Ectodermal cell (in vitro differentiated cells): ENCODE data around the gene ID3.
"Not testable (repeated sequence)": the region's sequence is repeated elsewhere in the genome, so short reads cannot be mapped to it uniquely, and the experiment has no call there.

ENCODE experiments used
- H3K27ac ChIP-seq: 2 replicates; pipeline ENCODE4 v1.7.0; 2013; ENCODE audit warnings: mild to moderate bottlenecking, low read depth, low read length; ENCODE audit not compliant: insufficient read depth, poor library complexity, severe bottlenecking
- H3K27me3 ChIP-seq: 2 replicates; pipeline ENCODE4 v1.7.0; 2013; ENCODE audit warnings: mild to moderate bottlenecking, low read length; ENCODE audit not compliant: insufficient read depth, control insufficient read depth, poor library complexity, severe bottlenecking
- H3K36me3 ChIP-seq: one replicate; pipeline ENCODE4 v1.7.0; 2013; ENCODE audit warnings: low read length; ENCODE audit not compliant: control insufficient read depth, insufficient read depth
- H3K4me1 ChIP-seq: one replicate; pipeline ENCODE4 v1.7.0; 2013; ENCODE audit warnings: low read length; ENCODE audit not compliant: control insufficient read depth, insufficient read depth
- H3K4me3 ChIP-seq: 2 replicates; pipeline ENCODE4 v1.7.0; 2013; ENCODE audit warnings: low read depth, low read length, control low read depth; ENCODE audit not compliant: insufficient read depth
- H3K9me3 ChIP-seq: 2 replicates; pipeline ENCODE4 v1.7.0; 2013; ENCODE audit warnings: mild to moderate bottlenecking, low read length, moderate library complexity; ENCODE audit not compliant: control insufficient read depth
- WGBS, 2 experiments: methylation state at CpG; one replicate each; pipeline ENCODE4 v1.1.7; 2013; ENCODE audit warnings: missing lambda C conversion rate in 2 of 2; 5-methylcytosine and 5-hydroxymethylcytosine counted together

The ID3 gene

DNA sequence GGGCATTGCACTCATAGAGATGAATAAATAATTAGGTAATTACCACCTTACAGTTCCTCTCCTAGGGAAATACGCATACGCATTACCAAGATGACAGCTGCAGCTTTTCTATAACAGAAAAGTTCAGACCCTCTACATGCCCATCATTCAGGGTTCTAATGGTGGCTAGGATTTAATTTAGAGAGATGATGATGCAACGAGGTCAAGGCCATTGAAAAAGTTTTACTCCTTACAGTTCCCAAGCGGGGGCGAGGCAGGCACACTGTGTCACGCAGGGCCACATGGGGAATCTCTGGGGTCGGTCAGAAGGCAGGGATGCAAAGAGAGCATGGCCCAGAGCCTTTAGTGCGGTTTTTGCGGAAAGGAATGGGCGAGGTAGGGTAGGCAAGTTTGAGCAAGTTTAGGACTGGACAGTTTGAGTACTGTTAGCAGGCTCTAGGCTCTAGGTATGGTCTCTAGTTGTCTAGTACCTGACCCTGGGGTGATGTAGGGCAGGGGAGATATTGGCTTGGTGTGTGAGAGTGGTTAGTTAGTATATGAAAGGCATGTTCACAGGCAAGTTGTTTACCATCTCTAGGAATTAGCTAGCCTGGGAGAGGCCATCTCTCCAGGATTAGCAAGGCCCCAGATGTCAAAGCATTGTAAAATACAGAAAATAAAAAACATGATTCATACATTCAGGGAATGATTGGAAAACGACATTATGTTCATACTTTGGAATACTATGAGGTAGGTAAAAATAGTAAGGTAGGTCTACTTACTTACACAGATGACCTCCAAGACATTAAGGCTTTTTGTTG is 29.6 kb upstream of the ID3 start:
- Histone ChIP-seq H3K36me3 (no peaks in the 10 kb centered on the region), H3K4me3 (no peak overlapping the region), H3K4me1 (peaks cover 15% of the 10 kb centered on the region), H3K9me3 (no peaks in the 10 kb centered on the region), H3K27ac (no peak overlapping the region), H3K27me3 (no peaks in the 10 kb centered on the region)
- 82 to 87% methylated on average over 9 to 11 of the region's 11 CpGs for WGBS, 2 experiments

DNA sequence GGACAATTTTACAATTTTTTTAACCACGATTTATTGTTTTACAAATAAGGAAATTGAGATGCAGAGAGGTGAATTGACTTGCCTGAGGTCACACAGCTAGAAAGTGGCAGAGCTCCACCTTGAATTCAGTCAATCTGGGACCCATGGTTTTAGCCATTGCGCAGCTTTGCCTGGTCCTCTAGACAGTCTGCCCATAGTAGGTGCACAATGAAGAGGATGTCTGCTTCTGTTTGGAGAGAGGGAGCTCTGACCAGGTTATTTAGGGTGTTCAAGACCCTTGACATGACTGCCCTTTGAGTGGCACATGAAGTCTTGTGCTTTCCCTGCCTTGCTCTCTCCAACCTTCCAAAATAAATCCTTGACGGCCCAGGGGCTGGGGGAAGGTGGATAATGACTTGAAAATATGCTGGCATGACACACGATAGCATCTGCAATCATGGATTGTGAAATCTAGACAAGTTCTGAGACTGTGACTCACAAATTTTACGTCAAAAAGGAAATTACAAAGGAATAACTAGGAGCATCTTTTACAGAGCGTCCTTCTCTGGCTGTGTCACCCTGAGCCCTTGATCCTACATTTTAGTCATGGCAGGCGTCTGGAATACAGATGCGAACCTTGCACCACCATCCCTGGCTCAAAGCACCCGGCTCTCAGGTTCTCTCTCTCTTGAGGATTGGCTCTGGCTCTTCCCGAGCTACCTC is 26.2 kb upstream of the ID3 start:
- Histone ChIP-seq H3K27ac (no peak overlapping the region), H3K4me3 (no peak overlapping the region), H3K4me1 (no peaks in the 10 kb centered on the region), H3K36me3 (no peaks in the 10 kb centered on the region), H3K27me3 (no peaks in the 10 kb centered on the region), H3K9me3 (no peaks in the 10 kb centered on the region)
- WGBS, 2 experiments = 93 to 94% methylated on average over 10 of the region's 10 CpGs

DNA sequence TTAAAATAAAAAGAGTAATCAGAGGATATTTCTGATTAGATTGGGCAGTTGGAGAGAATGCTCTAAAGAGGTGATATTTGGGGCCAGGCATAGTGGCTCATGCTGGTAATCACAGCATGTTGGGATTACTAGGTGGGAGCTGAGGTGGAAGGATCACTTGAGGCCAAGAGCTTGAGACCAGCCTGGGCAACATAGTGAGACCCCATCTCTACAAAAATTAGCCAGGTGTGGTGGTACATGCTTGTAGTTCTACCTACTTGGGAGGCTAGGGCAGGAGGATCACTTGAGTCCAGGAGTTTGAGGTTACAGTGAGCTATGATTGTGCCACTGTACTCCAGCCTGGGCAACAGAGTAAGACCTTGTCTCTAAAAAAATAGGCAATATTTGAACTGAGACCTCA is 24.4 kb upstream of the ID3 start:
- H3K27ac ChIP-seq = not testable (repeated sequence)

DNA sequence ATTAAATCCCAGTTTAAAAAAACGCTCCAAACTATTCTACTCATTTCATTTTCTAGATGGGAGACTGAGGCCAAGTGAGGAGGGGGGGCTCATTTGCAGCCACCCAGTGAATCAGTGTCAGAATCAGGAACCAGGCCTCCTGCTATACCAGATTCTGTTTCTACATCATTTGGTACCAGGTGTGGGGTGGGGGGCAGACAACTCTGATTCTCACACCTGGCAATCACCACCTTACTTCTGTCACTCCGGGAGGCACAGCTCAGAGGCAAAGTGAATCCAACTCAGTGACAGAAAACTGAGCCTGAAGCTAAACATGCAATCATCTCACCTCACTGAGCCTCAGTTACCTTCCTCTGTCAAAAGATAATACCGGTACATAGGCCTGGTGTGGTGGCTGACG is 23.5 kb upstream of the ID3 start:
- no peak overlapping the region for H3K27ac ChIP-seq
- H3K36me3 ChIP-seq = no peaks in the 10 kb centered on the region
- H3K9me3 ChIP-seq = no peaks in the 10 kb centered on the region
- H3K4me3 ChIP-seq = no peak overlapping the region
- 89 to 93% methylated on average over 4 of the region's 4 CpGs for WGBS, 2 experiments
- H3K4me1 ChIP-seq = no peaks in the 10 kb centered on the region
- H3K27me3 ChIP-seq = no peaks in the 10 kb centered on the region

More for the DNA sequence above, 24.4 kb upstream of the ID3 start:
- not testable (repeated sequence) for H3K4me1 ChIP-seq, H3K36me3 ChIP-seq, H3K9me3 ChIP-seq, H3K4me3 ChIP-seq, H3K27me3 ChIP-seq

DNA sequence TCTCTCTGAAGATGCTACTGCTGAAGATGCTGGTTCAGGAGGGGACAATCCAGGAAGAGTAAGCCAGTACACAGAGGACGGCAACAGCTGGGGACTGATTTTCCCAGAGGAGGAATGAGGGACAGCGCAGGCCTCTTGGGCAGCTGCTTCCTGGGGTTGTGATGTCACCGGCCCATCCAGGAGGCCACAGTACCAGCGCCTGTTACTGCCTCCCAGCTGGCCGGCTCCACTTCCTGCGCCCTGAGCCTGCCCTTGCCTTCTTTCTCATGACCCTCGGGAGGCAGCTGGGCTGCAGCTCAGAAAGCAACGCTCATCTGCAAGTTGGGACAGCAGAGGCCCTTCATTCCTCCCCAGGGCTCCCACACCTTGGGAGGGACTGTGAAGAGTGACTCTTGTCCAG is 21.9 kb upstream of the ID3 start:
- Histone ChIP-seq H3K9me3 (no peaks in the 10 kb centered on the region), H3K4me1 (peaks cover 10% of the 10 kb centered on the region), H3K36me3 (no peaks in the 10 kb centered on the region), H3K27me3 (no peaks in the 10 kb centered on the region), H3K4me3 (no peak overlapping the region), H3K27ac (no peak overlapping the region)
- 84 to 85% methylated on average over 8 of the region's 8 CpGs for WGBS, 2 experiments

DNA sequence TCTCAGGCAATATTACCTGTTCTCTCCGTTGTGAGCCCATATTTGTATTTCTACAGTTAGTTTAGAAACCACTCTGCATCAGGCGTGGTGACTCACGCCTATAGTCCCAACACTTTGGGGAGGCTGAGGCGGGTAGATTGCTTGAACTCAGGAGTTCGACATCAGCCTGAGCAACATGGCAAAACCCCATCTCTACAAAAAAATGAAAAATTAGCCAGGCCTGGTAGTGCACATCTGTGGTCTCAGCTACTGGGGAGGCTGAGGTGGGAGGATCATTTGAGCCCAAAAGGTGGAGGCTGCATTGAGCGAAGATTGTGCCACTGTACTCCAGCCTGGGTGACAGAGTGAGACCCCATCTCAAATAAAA is 19.7 kb upstream of the ID3 start:
- H3K36me3 ChIP-seq = no peaks in the 10 kb centered on the region
- peaks cover 10% of the 10 kb centered on the region for H3K4me1 ChIP-seq
- no peaks in the 10 kb centered on the region for H3K27me3 ChIP-seq
- no peaks in the 10 kb centered on the region for H3K9me3 ChIP-seq
- no peak overlapping the region for H3K27ac ChIP-seq
- 90 to 93% methylated on average over 6 of the region's 6 CpGs for WGBS, 2 experiments
- no peak overlapping the region for H3K4me3 ChIP-seq

DNA sequence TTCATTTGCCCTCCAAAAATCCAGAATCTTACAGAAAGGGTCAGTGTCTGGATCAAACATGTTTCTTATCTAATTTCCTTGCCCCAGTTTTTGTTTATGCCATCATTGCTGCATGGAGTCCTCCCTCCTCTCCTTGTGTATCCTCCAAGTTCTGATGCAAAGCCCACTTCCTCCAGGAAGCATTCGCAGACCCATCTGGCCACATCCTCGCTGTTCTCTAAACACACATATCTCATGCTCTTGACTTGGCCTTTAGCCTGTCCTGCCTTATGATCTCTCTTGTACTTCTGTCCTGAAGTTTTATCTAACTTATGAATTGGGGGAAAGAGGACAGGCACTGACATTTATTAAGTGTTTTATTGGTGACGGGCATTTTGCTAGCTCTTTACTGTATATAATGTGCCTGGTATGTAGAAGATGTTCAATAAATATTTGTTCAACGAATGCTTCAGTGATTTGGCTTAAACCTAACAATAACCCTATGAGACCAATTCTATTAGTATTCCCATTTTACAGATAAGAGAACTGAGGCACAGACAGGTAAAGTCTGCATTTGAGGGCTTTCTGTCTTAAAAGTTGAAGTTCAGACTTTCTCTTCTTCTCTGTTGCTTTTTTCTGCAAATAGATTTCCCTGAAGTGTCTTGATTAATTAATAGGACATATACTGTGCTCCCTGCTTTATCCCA is 19.2 kb upstream of the ID3 start:
- Histone ChIP-seq H3K4me1 (peaks cover 10% of the 10 kb centered on the region), H3K4me3 (no peak overlapping the region), H3K9me3 (no peaks in the 10 kb centered on the region), H3K27me3 (no peaks in the 10 kb centered on the region), H3K27ac (no peak overlapping the region), H3K36me3 (no peaks in the 10 kb centered on the region)
- 93 to 100% methylated on average over 3 to 4 of the region's 4 CpGs for WGBS, 2 experiments

DNA sequence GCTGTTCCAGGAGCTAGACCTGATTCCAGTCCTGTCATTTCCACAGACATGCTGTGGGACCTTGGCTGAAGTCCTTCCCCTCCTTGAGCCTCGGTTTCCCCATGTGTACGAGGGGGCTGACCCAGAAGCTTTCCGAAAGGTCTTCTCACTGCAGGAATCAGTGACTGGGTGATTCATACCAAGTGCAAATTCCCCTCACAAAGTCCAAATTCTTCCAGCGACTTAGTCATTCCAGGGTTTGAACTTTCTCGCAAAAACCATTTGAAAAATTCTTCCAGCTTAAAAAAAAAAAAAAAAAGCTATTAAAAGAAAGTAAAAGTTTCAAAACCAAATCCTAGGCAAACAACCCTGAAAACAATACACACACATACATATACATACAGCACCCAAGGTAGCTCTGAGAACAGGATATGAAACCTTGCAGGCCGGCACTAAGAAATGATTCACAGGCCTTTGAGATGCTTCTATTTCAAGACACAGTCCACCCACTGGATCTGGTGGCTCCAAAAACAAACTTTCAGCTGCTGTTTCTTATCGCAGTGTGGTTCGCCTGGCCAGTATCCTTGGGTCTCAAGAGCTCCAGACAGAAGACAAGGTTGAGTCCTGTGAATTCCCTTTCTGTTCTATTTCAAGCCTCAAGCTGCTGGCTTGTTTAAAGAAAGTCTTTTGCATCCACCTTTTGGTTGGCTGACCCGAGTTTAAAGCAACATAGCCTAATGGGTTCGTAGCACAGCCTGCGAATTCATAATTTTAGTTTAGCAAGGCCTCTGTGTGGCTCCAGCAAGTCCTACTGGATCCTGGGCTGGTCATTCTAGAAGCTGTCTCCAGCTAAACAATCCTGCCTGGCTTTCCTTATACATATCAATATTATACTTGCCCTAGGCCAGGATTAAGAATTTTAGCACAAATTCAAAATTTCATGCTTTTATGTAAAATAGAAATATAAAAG is 18.0 kb upstream of the ID3 start:
- no peaks in the 10 kb centered on the region for H3K36me3 ChIP-seq
- H3K27ac ChIP-seq = no peak overlapping the region
- no peaks in the 10 kb centered on the region for H3K9me3 ChIP-seq
- peaks cover 10% of the 10 kb centered on the region for H3K4me1 ChIP-seq
- H3K4me3 ChIP-seq = no peak overlapping the region
- WGBS, 2 experiments = 83% methylated on average over 11 of the region's 11 CpGs
- H3K27me3 ChIP-seq = no peaks in the 10 kb centered on the region

DNA sequence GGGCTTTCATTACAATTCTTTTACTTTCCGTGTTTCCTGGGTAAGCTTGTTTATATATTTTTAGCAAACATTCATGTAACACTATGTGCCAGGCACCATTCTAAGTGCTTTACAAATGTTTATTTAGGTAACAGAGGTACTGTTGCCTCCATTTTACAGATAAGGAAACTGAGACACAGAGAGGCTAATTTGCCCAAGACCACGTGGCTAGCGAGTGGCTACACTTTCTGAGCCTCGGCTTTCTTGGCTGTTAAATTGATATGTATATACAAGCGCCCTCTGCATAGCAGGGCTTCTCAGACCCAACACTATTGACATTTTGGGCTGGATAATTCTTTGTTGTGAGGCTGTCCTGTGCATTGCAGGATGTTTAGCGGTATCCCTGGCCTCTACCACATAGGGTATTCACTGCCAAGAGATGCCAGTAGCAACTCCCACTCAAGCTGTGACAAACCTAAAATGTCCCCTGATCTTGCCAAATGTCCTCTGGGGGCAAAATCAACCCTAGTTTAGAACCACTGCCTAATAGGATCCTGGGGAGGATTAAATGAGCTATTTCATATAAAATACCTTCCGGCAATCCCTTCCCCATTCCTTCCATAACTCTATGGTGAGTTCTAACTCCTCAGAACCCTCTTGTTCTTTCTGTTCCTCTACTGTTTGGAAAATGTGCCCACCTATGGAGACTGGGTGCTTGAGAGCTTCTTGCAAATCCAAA is 17.2 kb upstream of the ID3 start:
- H3K4me3 ChIP-seq = no peak overlapping the region
- H3K27ac ChIP-seq = no peak overlapping the region
- WGBS, 2 experiments = 79 to 84% methylated on average over 6 of the region's 7 CpGs
- no peaks in the 10 kb centered on the region for H3K36me3 ChIP-seq
- H3K9me3 ChIP-seq = no peaks in the 10 kb centered on the region
- no peaks in the 10 kb centered on the region for H3K27me3 ChIP-seq
- peaks cover 10% of the 10 kb centered on the region for H3K4me1 ChIP-seq
